Coronary artery (tissue), 2 donors: ENCODE data around the gene SRP68.

ENCODE experiments used
- DNase-seq: peaks from one replicate; pipeline ENCODE4 v3.0.0-alpha.2; 2017; ENCODE audit warnings: low spot score
- H3K27ac ChIP-seq, 2 donors: fragments of 200-600 bp; sonication (generic); one replicate each; pipeline ENCODE4 v1.5.1; 2016 to 2019
- H3K4me3 ChIP-seq: fragments of 200-600 bp; sonication (generic); 2 replicates; pipeline ENCODE4 v1.5.1; 2016; ENCODE audit warnings: mild to moderate bottlenecking, moderate library complexity
- TF ChIP-seq, protein P1 (sequence below): fragments of 200-600 bp; sonication (generic); IDR thresholded peaks from one replicate; pipeline ENCODE4 v1.5.1; 2019; ENCODE audit warnings: antibody characterized with exemption

SRP68 gene

DNA sequence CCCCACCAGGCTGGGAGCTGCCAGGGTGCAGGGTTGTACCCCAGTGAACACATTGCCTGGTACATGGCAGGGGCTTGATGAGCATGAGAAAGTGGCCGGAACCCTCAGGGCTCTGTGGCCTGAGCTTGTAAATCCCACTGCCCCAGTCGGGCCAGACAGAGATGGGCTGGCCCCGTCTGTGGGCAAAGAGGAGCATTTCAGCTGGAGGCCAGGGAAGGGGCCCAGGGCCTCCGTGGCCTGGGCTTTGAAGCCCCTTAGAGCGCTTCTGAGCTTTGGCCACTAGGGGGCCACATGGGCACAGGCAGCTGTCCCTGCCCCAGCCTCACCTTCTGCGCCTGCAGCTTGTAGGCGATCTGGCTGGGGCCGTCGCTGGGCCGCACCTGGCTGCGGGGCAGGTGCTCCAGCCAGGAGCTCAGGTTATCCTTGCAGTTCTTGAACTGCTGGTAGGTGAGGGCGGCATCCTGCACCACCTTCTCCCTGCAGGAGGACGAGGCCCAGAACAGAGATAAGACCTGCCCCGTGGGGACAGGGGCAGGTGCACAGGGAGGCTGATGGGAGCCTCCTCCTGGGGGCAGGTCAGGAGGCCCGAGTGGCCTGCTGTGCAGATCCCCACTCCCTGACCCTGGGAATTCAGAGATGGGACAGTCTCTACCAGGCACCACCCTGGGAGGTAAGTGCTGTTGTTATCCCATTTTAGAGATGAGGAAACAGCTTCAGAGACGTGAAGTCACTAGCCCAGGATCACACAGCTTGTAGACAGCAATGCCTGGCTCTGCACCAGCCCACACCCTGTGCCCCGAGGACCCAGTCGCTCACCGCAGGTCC is 58.0 kb downstream of the SRP68 start:
- TF ChIP-seq, protein P1, sequence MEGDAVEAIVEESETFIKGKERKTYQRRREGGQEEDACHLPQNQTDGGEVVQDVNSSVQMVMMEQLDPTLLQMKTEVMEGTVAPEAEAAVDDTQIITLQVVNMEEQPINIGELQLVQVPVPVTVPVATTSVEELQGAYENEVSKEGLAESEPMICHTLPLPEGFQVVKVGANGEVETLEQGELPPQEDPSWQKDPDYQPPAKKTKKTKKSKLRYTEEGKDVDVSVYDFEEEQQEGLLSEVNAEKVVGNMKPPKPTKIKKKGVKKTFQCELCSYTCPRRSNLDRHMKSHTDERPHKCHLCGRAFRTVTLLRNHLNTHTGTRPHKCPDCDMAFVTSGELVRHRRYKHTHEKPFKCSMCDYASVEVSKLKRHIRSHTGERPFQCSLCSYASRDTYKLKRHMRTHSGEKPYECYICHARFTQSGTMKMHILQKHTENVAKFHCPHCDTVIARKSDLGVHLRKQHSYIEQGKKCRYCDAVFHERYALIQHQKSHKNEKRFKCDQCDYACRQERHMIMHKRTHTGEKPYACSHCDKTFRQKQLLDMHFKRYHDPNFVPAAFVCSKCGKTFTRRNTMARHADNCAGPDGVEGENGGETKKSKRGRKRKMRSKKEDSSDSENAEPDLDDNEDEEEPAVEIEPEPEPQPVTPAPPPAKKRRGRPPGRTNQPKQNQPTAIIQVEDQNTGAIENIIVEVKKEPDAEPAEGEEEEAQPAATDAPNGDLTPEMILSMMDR: peak; percentile 91
- Histone ChIP-seq H3K4me3 (no peak overlapping the region), H3K27ac (no peak overlapping the region)
- DNase-seq: no peak

DNA sequence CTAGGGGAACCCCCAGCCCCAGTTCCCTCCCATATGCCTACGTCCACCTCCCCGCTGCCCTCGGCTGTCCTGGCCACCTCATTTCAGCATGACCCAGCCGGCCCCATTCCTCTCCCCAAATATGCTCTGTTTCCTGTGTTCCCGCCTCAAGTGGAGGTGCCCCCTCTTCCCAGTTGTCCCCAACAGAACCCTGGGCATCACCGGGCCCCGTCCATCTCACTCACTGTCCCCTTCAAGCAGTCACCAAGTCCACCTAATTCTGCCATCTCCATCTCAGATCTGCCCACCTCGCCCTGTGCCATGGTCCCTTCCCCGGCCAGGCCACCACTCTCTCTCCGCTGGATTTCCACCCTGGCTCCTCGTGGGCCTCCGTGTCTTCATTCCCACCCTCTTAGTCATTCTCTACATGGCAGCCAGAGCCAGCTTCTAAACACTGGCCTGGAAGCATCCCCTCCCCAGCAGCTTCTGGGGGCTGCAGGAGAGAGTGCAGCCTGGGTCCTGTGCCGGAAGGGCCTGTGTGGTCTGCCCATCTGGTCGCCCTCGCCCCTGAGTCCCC is 58.9 kb downstream of the SRP68 start:
- Histone ChIP-seq H3K4me3 (no peak overlapping the region), H3K27ac (no peak overlapping the region)
- TF ChIP-seq, protein P1: no peak
- DNase-seq: no peak

DNA sequence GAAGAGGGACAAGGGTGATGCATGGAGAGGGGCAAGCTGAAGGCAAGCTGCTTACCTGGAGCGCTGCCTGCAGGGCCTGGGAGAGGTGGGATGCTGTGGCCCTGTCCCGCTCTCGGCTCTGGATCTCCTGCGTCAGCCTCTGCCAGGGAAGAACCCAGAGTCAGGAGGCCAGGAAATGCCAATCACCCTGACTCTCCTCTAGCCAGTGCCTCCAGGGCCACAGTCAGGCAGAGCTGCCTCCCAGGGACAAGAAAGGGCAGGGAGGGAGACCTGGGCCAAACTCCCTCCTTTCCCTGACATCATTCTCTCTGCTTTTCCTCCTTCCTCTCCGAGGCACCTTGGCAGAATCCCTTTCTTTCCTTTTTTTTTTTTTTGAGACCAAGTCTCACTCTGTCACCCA is 60.4 kb downstream of the SRP68 start:
- no peak overlapping the region for H3K4me3 ChIP-seq
- TF ChIP-seq, protein P1: no peak
- no peak overlapping the region for H3K27ac ChIP-seq
- DNase-seq: no peak

DNA sequence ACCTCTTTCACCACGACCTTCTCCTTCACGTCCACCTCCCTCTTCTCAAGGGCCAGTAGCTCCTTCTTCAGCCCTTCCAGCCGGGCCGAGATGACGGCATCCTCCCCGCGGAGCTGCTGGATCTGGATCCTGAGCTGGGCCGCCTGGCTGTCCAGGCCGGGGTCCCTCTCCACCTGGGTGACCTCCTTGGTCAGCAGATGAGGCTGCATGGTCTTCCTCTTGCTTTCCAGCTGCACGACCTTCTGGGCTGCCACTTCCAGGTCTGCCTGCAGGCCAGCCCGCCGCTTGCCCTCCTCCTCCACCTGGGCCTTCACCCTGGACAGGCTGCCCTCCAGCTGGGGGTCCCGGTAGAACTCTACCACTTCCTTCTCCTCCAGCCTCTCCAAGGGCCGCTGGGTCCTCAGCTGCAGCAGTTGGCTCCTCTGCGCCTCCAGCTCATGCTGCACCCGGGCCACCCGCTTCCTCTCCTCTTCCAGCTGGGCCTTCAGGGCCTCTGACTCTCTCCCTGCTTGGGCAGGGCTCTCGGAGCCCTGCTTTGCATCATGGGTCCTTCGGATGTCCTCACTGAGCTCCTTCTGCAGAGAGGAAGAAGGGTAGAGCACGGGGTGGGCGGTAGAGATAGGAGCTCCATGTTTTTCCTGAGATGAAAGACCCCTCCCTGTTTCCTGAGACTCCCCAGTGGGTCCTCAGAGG is 62.2 kb downstream of the SRP68 start:
- peak; percentile 66 for DNase-seq
- TF ChIP-seq, protein P1: no peak
- no peak overlapping the region for H3K27ac ChIP-seq
- no peak overlapping the region for H3K4me3 ChIP-seq

DNA sequence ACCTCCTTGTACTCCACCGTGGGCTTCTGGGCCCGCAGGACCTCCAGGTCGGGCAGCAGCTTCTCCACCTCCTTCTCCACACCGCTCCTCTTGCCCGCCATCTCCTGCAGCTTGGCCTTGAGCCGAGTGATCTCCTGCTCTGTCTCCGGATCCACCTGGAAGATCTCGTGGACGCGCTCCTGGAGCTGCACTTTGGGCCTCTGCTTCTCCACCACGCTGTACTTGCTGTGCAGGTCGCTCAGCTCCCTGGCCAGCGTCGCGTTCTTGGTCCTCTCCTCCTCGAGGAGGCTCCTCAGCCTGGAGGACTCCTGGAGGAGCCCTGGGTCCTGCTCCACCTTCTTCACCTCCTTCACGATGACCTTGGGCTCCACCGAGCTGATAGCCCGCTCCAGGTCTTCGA is 62.9 kb downstream of the SRP68 start:
- no peak for DNase-seq
- H3K4me3 ChIP-seq: no peak overlapping the region
- TF ChIP-seq, protein P1: no peak

DNA sequence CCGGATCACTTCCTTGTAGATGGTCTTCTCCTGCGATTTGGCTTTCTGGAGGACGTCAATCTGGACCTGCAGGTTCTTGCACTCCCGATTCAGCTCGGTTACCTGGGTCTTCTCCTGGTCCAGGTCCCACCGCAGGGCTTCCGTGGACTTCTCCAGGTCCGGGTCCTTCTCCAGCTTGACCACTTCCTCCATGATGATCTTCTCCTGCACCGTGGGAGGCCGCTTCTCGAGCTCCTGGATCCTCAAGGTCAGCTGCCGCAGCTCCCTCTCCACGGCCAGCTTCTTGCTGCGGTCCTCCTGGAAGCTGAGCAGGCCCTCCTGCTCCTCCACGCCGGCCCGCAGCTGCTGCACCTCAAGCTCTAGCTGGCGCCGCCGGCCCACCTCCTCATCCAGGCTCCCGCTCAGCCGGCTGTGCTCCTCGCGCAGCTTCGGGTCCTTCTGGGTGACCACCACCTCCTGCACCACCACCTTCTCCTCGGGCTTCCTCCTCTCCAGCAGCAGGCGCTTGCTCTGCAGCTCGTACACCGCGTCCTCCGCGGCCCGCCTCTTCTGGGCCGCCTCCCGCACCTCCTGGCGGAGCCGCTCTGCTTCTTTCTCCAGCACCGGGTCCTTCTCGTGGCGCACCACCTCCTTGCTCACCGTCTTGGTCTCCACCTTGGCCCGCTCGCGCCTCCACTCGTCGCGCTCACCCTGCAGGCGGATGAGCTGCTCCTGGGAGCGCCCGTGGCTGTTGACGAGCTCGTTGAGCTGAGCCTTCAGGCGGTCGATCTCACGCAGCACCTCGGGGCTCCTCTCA is 63.5 kb downstream of the SRP68 start:
- no peak overlapping the region for H3K27ac ChIP-seq
- H3K4me3 ChIP-seq: no peak overlapping the region
- DNase-seq: no peak
- TF ChIP-seq, protein P1: no peak

More for the DNA sequence above, 62.9 kb downstream of the SRP68 start:
- no peak overlapping the region for H3K27ac ChIP-seq
